HCT116 (cell line): ENCODE results near the gene GMPPB. TPM values are rescaled to one million over a fixed set of nuclear protein-coding genes. Genes with fewer than 3 reads are reported as not detected.

Experiments used
- ATAC-seq: fragments of 200-7000 bp; cut with Tn5 transposase; 2 replicates; pipeline ENCODE4 v1.9.1; 2020; ENCODE audit warnings: mild to moderate bottlenecking, moderate library complexity
- BruUV-seq: library from RNA; stranded (reverse); fragments of 400-500 nt; replicated peaks from 2 replicates; lab custom pipeline; 2021; lab: Mats Ljungman, UMichigan
- CTCF ChIA-PET: fragments of 300-600 bp; sonication (Branson Sonifier 250); formaldehyde crosslinking; loops from one replicate; lab custom pipeline; 2021; ENCODE audit warnings: antibody characterized with exemption; lab: Charles Lee
- POLR2A ChIA-PET: fragments of 300-600, 350-600 bp; sonication (Branson Sonifier 250); formaldehyde crosslinking; loops from one replicate; lab custom pipeline; 2021; ENCODE audit warnings: antibody characterized with exemption; lab: Charles Lee
- RAD21 ChIA-PET, 2 experiments: fragments of 300-600 bp; sonication (Branson Sonifier 250); formaldehyde crosslinking; loops; one replicate each; lab custom pipeline; 2023; ENCODE audit warnings: low total read pairs in 2 of 2; ENCODE audit not compliant: uncharacterized antibody in 2 of 2, unreplicated experiment in 2 of 2, low non-redundant PET in 1 of 2; lab: Charles Lee
- DNase-seq: peaks from one replicate; pipeline ENCODE4 v3.0.0-alpha.2; 2010; ENCODE audit warnings: low read depth, low spot score
- H2AFZ ChIP-seq: fragments of 200-600 bp; shearing (Covaris generic), sonication (generic); 2 replicates; pipeline ENCODE4 v1.6.1; 2017; ENCODE audit warnings: low read depth, mixed run types, mixed read lengths, antibody characterized with exemption, low read length; ENCODE audit not compliant: poor library complexity, severe bottlenecking
- H3K27ac ChIP-seq: 2 replicates; pipeline ENCODE4 v1.5.1; 2012; ENCODE audit warnings: low read depth, low read length
- H3K27me3 ChIP-seq: fragments of 200-600 bp; sonication (generic); 2 replicates; pipeline ENCODE4 v1.6.1; 2016; ENCODE audit warnings: mixed run types, low read length, mixed read lengths; ENCODE audit not compliant: insufficient read depth
- H3K36me3 ChIP-seq, 2 experiments: fragments of 200-500 bp in 1 of 2; fragments of 200-600 bp in 1 of 2; sonication (Bioruptor generic) in 1 of 2; sonication (generic) in 1 of 2; 2 replicates each; pipeline versions ENCODE4 v1.5.1 to v1.6.1; 2014 to 2016; ENCODE audit warnings: low read length in 2 of 2, inconsistent platforms in 1 of 2, mixed read lengths in 1 of 2, mixed run types in 1 of 2; ENCODE audit not compliant: insufficient read depth in 2 of 2, control insufficient read depth in 1 of 2
- H3K4me1 ChIP-seq, 2 experiments: fragments of 200-600 bp in 1 of 2; sonication (generic) in 1 of 2; 2 replicates each; pipeline versions ENCODE4 v1.5.1 to v1.6.1; 2012 to 2017; ENCODE audit warnings: low read length in 2 of 2, inconsistent platforms in 1 of 2, mild to moderate bottlenecking in 1 of 2, mixed read lengths in 1 of 2, mixed run types in 1 of 2, moderate library complexity in 1 of 2; ENCODE audit not compliant: insufficient read depth in 2 of 2, control insufficient read depth in 1 of 2
- H3K4me2 ChIP-seq: fragments of 200-600 bp; sonication (generic); 2 replicates; pipeline ENCODE4 v1.6.1; 2017; ENCODE audit warnings: mixed run types, low read length, mixed read lengths
- H3K4me3 ChIP-seq, 2 experiments: fragments of 200-600 bp in 1 of 2; sonication (generic) in 1 of 2; replicated peaks in 1 of 2; 2 replicates each; pipeline ENCODE4 v1.5.1; 2011 to 2016; ENCODE audit warnings: low read length in 2 of 2, control low read depth in 1 of 2, low read depth in 1 of 2, mild to moderate bottlenecking in 1 of 2, mixed read lengths in 1 of 2, mixed run types in 1 of 2
- H3K79me2 ChIP-seq: fragments of 200-600 bp; sonication (generic); 2 replicates; pipeline ENCODE4 v1.6.1; 2017; ENCODE audit warnings: mild to moderate bottlenecking, mixed run types, low read length, moderate library complexity, mixed read lengths; ENCODE audit not compliant: insufficient read depth
- H3K9ac ChIP-seq: fragments of 200-600 bp; sonication (generic); 2 replicates; pipeline ENCODE4 v1.6.1; 2016; ENCODE audit warnings: low read length, mixed read lengths
- H3K9me2 ChIP-seq: fragments of 200-600 bp; sonication (generic), shearing (Covaris generic); 2 replicates; pipeline ENCODE4 v1.6.1; 2017; ENCODE audit warnings: mixed run types, mild to moderate bottlenecking, moderate library complexity; ENCODE audit not compliant: insufficient read depth
- H3K9me3 ChIP-seq, 2 experiments: fragments of 200-500 bp in 1 of 2; fragments of 200-600 bp in 1 of 2; sonication (Bioruptor generic) in 1 of 2; sonication (generic) in 1 of 2; 2 replicates each; pipeline ENCODE4 v1.6.1; 2014 to 2017; ENCODE audit warnings: low read length in 2 of 2, mixed read lengths in 2 of 2, inconsistent platforms in 1 of 2, low read depth in 1 of 2, mild to moderate bottlenecking in 1 of 2, mixed run types in 1 of 2, moderate library complexity in 1 of 2; ENCODE audit not compliant: control insufficient read depth in 1 of 2, insufficient read depth in 1 of 2
- H4K20me1 ChIP-seq: fragments of 200-600 bp; sonication (generic), shearing (Covaris generic); 2 replicates; pipeline ENCODE4 v1.6.1; 2017; ENCODE audit warnings: mixed run types, mild to moderate bottlenecking, moderate library complexity; ENCODE audit not compliant: insufficient read depth
- ATF3 ChIP-seq: IDR thresholded peaks from 2 replicates; pipeline ENCODE4 v1.6.1; 2012
- FOSL1 ChIP-seq: IDR thresholded peaks from 2 replicates; pipeline ENCODE4 v1.6.1; 2012; ENCODE audit warnings: low read depth
- JUND ChIP-seq: IDR thresholded peaks from 2 replicates; pipeline ENCODE4 v1.6.1; 2012
- POLR2A ChIP-seq: IDR thresholded peaks from 2 replicates; pipeline ENCODE4 v1.7.0; 2011; ENCODE audit warnings: borderline replicate concordance; ENCODE audit not compliant: insufficient read depth, insufficient read length; ENCODE audit errors: extremely low read depth
- POLR2AphosphoS5 ChIP-seq: IDR thresholded peaks from 2 replicates; pipeline ENCODE4 v1.6.1; 2011; ENCODE audit warnings: mild to moderate bottlenecking, low read depth, low read length, moderate library complexity
- RAD21 ChIP-seq: IDR thresholded peaks from 2 replicates; pipeline ENCODE4 v1.6.1; 2012; ENCODE audit warnings: low read depth, mild to moderate bottlenecking
- SIN3A ChIP-seq: IDR thresholded peaks from 2 replicates; pipeline ENCODE4 v1.6.1; 2012; ENCODE audit warnings: low read depth
- SRF ChIP-seq: IDR thresholded peaks from 2 replicates; pipeline ENCODE4 v1.6.1; 2012; ENCODE audit warnings: low read depth
- YY1 ChIP-seq: IDR thresholded peaks from 2 replicates; pipeline ENCODE4 v1.6.1; 2011; ENCODE audit warnings: low read length, low read depth, moderate library complexity, mild to moderate bottlenecking; ENCODE audit not compliant: insufficient replicate concordance; ENCODE audit errors: extremely low read depth
- ZBTB33 ChIP-seq: IDR thresholded peaks from 2 replicates; pipeline ENCODE4 v1.6.1; 2011; ENCODE audit warnings: mild to moderate bottlenecking, low read length, moderate library complexity; ENCODE audit not compliant: insufficient replicate concordance; ENCODE audit errors: extremely low read depth
- intact Hi-C: fragments of 100-400 bp; cut with micrococcal nuclease; formaldehyde crosslinking; loops from 2 replicates; pipeline ENCODE4 v1.10.0; 2022
- total RNA-seq: library from RNA; stranded (reverse); gene quantifications from one replicate; pipeline ENCODE4 v1.2.1, GENCODE V29; 2021; ENCODE audit not compliant: unreplicated experiment
- TF ChIP-seq, protein P1 (sequence below): IDR thresholded peaks from 2 replicates; pipeline ENCODE4 v1.6.1; 2012; ENCODE audit warnings: low read depth

Gene GMPPB
- total RNA-seq, 1 experiment from 2014 or later: 24.1 TPM

GRCh38 chr3:49717959-49718857 lies 5.5 kb downstream of the GMPPB start (continued):
- TF ChIP-seq ZBTB33 (no peak), POLR2A (no peak), FOSL1 (no peak), SIN3A (no peak), RAD21 (no peak), ATF3 (no peak)
- TF ChIP-seq, all 23 proteins: peak for 0

DNA sequence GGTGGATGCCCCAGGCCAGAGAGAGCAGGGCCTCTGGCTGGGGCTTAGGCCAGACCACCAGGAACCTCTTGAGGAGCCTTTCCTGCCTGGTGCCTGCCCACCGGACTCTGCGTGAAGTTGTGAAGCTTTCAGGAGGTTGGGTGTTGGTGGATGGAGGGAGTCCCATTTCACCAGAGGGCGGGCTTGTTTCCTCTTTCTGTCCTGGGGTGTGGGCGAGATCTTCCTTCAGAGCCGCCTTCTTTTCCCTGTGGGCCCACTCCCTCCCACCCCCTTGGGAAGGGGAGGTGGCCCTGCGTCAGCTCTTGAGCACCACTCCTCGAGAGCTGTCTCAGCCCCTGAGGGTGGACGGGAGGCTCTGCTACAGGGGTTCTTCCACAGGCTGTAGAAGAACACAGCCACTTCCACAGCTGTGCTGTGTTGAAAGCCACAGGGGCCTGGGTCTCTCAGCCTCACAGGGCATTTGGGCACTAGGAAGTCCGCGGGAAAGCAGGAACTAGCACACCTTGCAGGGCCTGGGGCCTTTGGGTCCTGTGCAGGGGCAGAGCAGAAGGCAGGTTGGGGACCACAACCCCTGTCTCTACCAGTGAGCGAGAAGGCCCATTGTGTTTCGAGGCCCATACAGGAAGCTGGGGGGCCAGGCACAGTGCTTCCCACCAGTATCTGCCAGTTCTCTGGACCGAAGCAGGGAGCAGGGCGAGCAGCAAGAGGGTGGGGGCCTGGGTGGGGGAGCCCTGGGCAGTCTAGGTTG lies 6.4 kb downstream of the GMPPB start:
- H4K20me1 ChIP-seq: no peaks in the 10 kb centered on the region
- no peaks in the 10 kb centered on the region for H3K27me3 ChIP-seq
- H3K4me3 ChIP-seq: no peak overlapping the region
- H3K36me3 ChIP-seq: peaks cover 3 to 19% of the 10 kb centered on the region in 2 experiments; a peak in 2 of 4 replicates
- ATAC-seq (no peak), DNase-seq (no peak)
- peaks cover 0 to 16% of the 10 kb centered on the region in 2 experiments; a peak in 2 of 4 replicates for H3K4me1 ChIP-seq
- H2AFZ ChIP-seq: no peak overlapping the region
- CTCF ChIA-PET: no interaction called here
- BruUV-seq: no TSS peak
- no peaks in the 10 kb centered on the region for H3K9me2 ChIP-seq
- intact Hi-C loops: no loop called here
- no peaks in the 10 kb centered on the region for H3K9me3 ChIP-seq
- POLR2A ChIA-PET: no interaction called here
- no peak overlapping the region for H3K4me2 ChIP-seq
- RAD21 ChIA-PET: no interaction called here
- H3K27ac ChIP-seq: no peak overlapping the region
- TF ChIP-seq JUND (no peak), SRF (no peak), YY1 (no peak), FOSL1 (no peak), POLR2AphosphoS5 (no peak)
- TF ChIP-seq, protein P1, sequence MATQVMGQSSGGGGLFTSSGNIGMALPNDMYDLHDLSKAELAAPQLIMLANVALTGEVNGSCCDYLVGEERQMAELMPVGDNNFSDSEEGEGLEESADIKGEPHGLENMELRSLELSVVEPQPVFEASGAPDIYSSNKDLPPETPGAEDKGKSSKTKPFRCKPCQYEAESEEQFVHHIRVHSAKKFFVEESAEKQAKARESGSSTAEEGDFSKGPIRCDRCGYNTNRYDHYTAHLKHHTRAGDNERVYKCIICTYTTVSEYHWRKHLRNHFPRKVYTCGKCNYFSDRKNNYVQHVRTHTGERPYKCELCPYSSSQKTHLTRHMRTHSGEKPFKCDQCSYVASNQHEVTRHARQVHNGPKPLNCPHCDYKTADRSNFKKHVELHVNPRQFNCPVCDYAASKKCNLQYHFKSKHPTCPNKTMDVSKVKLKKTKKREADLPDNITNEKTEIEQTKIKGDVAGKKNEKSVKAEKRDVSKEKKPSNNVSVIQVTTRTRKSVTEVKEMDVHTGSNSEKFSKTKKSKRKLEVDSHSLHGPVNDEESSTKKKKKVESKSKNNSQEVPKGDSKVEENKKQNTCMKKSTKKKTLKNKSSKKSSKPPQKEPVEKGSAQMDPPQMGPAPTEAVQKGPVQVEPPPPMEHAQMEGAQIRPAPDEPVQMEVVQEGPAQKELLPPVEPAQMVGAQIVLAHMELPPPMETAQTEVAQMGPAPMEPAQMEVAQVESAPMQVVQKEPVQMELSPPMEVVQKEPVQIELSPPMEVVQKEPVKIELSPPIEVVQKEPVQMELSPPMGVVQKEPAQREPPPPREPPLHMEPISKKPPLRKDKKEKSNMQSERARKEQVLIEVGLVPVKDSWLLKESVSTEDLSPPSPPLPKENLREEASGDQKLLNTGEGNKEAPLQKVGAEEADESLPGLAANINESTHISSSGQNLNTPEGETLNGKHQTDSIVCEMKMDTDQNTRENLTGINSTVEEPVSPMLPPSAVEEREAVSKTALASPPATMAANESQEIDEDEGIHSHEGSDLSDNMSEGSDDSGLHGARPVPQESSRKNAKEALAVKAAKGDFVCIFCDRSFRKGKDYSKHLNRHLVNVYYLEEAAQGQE: no peak
- H3K9ac ChIP-seq: no peak overlapping the region
- H3K79me2 ChIP-seq: peaks cover 5% of the 10 kb centered on the region
